Right lobe of liver (tissue), 6 donors: ENCODE measurements around the gene EPHB1. TPM values are rescaled to one million over a fixed set of nuclear protein-coding genes. Genes with fewer than 3 reads are reported as not detected.
"Not testable (repeated sequence)": the region's sequence is repeated elsewhere in the genome, so short reads cannot be mapped to it uniquely, and the experiment has no call there.

Experiments
- ATAC-seq, 4 donors: fragments of 200-7000 bp; cut with Tn5 transposase; one replicate each; pipeline ENCODE4 v1.9.1; 2020; ENCODE audit warnings: mild to moderate bottlenecking in 4 of 4, moderate library complexity in 4 of 4
- DNase-seq, 3 donors: peaks; one replicate each; pipeline ENCODE4 v3.0.0-alpha.2; 2020
- H3K27ac ChIP-seq, 3 donors: fragments of 200-600 bp; one replicate each; pipeline ENCODE4 v1.8.0; 2022
- H3K27me3 ChIP-seq, 2 donors: fragments of 200-600 bp; one replicate each; pipeline ENCODE4 v1.8.0; 2022
- H3K36me3 ChIP-seq, 4 donors: fragments of 200-600 bp; sonication (generic) in 1 of 4; one replicate each; pipeline versions ENCODE4 v1.5.1 to v1.8.0; 2017 to 2022; ENCODE audit warnings: control low read depth in 1 of 4
- H3K4me1 ChIP-seq, 4 donors: fragments of 200-600 bp; sonication (generic) in 1 of 4; one replicate each; pipeline versions ENCODE4 v1.5.1 to v1.8.0; 2017 to 2022; ENCODE audit warnings: control low read depth in 1 of 4
- H3K4me3 ChIP-seq, 3 donors: fragments of 200-600 bp; one replicate each; pipeline ENCODE4 v1.8.0; 2022
- H3K9me3 ChIP-seq, 4 donors: fragments of 200-600 bp; sonication (generic) in 1 of 4; one replicate each; pipeline versions ENCODE4 v1.5.1 to v1.8.0; 2017 to 2022; ENCODE audit warnings: control low read depth in 1 of 4
- CTCF ChIP-seq, 4 donors: fragments of 200-600 bp in 3 of 4; fragments of 450-650 bp in 1 of 4; IDR thresholded peaks; one replicate each; pipeline versions ENCODE4 v1.5.1 to v1.8.0; 2016 to 2022; ENCODE audit warnings: antibody characterized with exemption in 4 of 4, mild to moderate bottlenecking in 2 of 4
- POLR2A ChIP-seq: fragments of 450-650 bp; IDR thresholded peaks from one replicate; pipeline ENCODE4 v1.6.1; 2017; ENCODE audit warnings: antibody characterized with exemption, mild to moderate bottlenecking
- WGBS: methylation state at CpG from one replicate; pipeline ENCODE4 v1.1.6; 2018; ENCODE audit warnings: low coverage, low lambda C conversion rate; ENCODE audit not compliant: insufficient coverage; ENCODE audit errors: missing lambda C conversion rate; 5-methylcytosine and 5-hydroxymethylcytosine counted together
- intact Hi-C, 2 donors: fragments of 100-400 bp; cut with DNase I; formaldehyde crosslinking; loops; one replicate each; pipeline versions ENCODE4 v1.11.2 to v1.14.1; 2022
- total RNA-seq, 6 experiments: library from RNA; depleted of rRNA in 2 of 6; stranded (reverse); fragments of >200 nt in 2 of 6; fragmentation: NEBNext Ultra II Directional in 3 of 6; extraction: Animal tissue kit (Norgen Biotek cat#: 25700) in 3 of 6; gene quantifications; one replicate each; pipeline versions ENCODE4 v1.1.0 to v1.2.4, GENCODE V29; 2016 to 2023
- donor health status: DM: no; HTN: yes; CAD: no.
- donor health status: DM: no; HTN: no; CAD: no.
- donor health status: DM: no; HTN: no; CAD: no.
- donor health status: DM: no; HTN: yes; CAD: no.
- donor health status: DM: no; HTN: yes; CAD: no.

EPHB1 gene
- total RNA-seq, 6 experiments from 2014 or later = 0.63 to 10.9 (median 1.8) TPM

GRCh38 chr3:135000465-135000864 lies 205.4 kb downstream of the EPHB1 start:
- ATAC-seq = no peak
- 31% methylated on average over 4 of the region's 4 CpGs for WGBS
- no peak for DNase-seq
- Histone ChIP-seq H3K4me1 (no peaks in the 10 kb centered on the region), H3K27ac (no peak overlapping the region), H3K9me3 (no peaks in the 10 kb centered on the region), H3K36me3 (no peaks in the 10 kb centered on the region), H3K4me3 (no peak overlapping the region), H3K27me3 (no peaks in the 10 kb centered on the region)
- intact Hi-C loops = no loop called here
- TF ChIP-seq CTCF (IDR thresholded peaks at IDR 0.05) (no peak), POLR2A (no peak)

- WGBS = 67% methylated on average over 1 of the region's 19 CpGs
- DNase-seq = not testable (repeated sequence)
These were observed 210.6 kb downstream of the EPHB1 start for GRCh38 chr3:135005616-135006015.

GRCh38 chr3:135007607-135008006 lies 212.5 kb downstream of the EPHB1 start:
- ATAC-seq (no peak), DNase-seq (no peak)
- 61% methylated on average over 7 of the region's 7 CpGs for WGBS
- H3K36me3 ChIP-seq = no peaks in the 10 kb centered on the region
- H3K9me3 ChIP-seq = no peaks in the 10 kb centered on the region
- H3K27ac ChIP-seq = no peak overlapping the region
- TF ChIP-seq CTCF (IDR thresholded peaks at IDR 0.05) (no peak), POLR2A (no peak)
- intact Hi-C loops = no loop called here
- no peaks in the 10 kb centered on the region for H3K27me3 ChIP-seq
- no peaks in the 10 kb centered on the region for H3K4me1 ChIP-seq
- no peak overlapping the region for H3K4me3 ChIP-seq

More at GRCh38 chr3:135005616-135006015, 210.6 kb downstream of the EPHB1 start:
- H3K4me1 ChIP-seq, H3K4me3 ChIP-seq, H3K27ac ChIP-seq, H3K27me3 ChIP-seq, ATAC-seq, intact Hi-C loops, H3K36me3 ChIP-seq, H3K9me3 ChIP-seq: not testable (repeated sequence)

GRCh38 chr3:135008326-135008725 lies 213.3 kb downstream of the EPHB1 start:
- Histone ChIP-seq H3K4me3 (no peak overlapping the region), H3K9me3 (no peaks in the 10 kb centered on the region), H3K4me1 (no peaks in the 10 kb centered on the region), H3K27ac (no peak overlapping the region), H3K36me3 (no peaks in the 10 kb centered on the region), H3K27me3 (no peaks in the 10 kb centered on the region)
- TF ChIP-seq CTCF (IDR thresholded peaks at IDR 0.05) = no peak
- no peak for TF ChIP-seq POLR2A
- WGBS = 66% methylated on average over 2 of the region's 2 CpGs
- no peak for ATAC-seq
- intact Hi-C loops = no loop called here
- no peak for DNase-seq

- H3K27me3 ChIP-seq = no peaks in the 10 kb centered on the region
- 55% methylated on average over 1 of the region's 2 CpGs for WGBS
- H3K4me1 ChIP-seq = no peaks in the 10 kb centered on the region
- TF ChIP-seq POLR2A (no peak), CTCF (IDR thresholded peaks at IDR 0.05) (no peak)
- no peak overlapping the region for H3K4me3 ChIP-seq
- DNase-seq = no peak
- intact Hi-C loops = no loop called here
- no peak overlapping the region for H3K27ac ChIP-seq
- H3K36me3 ChIP-seq = no peaks in the 10 kb centered on the region
- no peak for ATAC-seq
- no peaks in the 10 kb centered on the region for H3K9me3 ChIP-seq
These were observed 214.0 kb downstream of the EPHB1 start for GRCh38 chr3:135009014-135009413.
